ENCODE results near the gene POLN.

DNA sequence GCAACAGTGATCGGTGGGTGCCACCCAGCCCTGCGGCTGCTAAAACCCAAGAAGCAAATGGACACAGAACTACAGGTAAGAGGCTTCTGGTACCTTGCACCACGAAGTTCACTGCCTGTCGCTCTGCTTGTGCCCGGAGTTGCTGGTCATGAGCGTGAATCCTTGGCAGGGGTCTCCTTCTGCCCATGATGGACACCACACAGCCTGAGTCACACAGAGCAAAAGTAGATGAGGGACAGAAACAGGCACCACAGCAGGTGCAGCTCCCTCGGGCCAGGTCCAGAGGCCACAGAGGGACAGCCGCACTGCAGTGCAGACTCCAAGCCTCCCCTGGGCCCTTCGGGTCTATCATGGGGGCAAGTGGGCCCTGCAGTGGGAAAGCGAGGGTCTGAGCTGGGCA lies 160.4 kb downstream of the POLN start:
- TF ChIP-seq CTCF (IDR thresholded peaks at IDR 0.05) (no peak), EP300 (IDR thresholded peaks at IDR 0.05) (no peak), POLR2A (IDR thresholded peaks at IDR 0.05) (no peak)

Data from stomach (tissue), 4 donors.